ENCODE measurements around the gene ELF5.

ELF5 gene

DNA sequence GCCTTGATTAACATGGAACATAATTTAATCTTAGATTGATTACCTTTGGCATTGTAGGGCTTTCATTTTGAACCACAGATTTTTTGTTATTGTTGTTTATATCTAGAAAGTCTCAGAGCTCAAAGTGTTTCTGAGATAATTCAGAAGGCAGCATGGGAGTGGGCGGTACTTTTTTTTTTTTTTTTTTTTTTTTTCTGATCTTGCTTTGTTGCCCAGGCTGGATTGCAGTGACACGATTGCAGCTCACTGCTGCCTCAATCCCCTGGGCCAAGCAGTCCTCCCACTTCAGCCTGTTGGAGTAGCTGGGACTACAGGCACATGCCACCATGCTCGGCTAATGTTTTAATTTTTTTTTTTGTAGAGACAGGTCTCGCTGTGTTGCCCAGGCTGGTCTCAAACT lies 53.3 kb downstream of the ELF5 start:
- H3K4me3 ChIP-seq (ENCODE audit: low read depth, low read length), result no peak overlapping the region
- no peak for DNase-seq (ENCODE audit: low read depth)
- TF ChIP-seq, protein P1, sequence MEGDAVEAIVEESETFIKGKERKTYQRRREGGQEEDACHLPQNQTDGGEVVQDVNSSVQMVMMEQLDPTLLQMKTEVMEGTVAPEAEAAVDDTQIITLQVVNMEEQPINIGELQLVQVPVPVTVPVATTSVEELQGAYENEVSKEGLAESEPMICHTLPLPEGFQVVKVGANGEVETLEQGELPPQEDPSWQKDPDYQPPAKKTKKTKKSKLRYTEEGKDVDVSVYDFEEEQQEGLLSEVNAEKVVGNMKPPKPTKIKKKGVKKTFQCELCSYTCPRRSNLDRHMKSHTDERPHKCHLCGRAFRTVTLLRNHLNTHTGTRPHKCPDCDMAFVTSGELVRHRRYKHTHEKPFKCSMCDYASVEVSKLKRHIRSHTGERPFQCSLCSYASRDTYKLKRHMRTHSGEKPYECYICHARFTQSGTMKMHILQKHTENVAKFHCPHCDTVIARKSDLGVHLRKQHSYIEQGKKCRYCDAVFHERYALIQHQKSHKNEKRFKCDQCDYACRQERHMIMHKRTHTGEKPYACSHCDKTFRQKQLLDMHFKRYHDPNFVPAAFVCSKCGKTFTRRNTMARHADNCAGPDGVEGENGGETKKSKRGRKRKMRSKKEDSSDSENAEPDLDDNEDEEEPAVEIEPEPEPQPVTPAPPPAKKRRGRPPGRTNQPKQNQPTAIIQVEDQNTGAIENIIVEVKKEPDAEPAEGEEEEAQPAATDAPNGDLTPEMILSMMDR (IDR thresholded peaks at IDR 0.05; ENCODE audit: low read depth, low read length), result no peak
- no peak for TF ChIP-seq POLR2A (IDR thresholded peaks at IDR 0.05; ENCODE audit: extremely low read depth, insufficient read length)
- TF ChIP-seq MYC (IDR thresholded peaks at IDR 0.05; ENCODE audit: low read depth, low read length), result no peak
- TF ChIP-seq MAX (IDR thresholded peaks at IDR 0.05; ENCODE audit: low read depth, low read length), result no peak

GRCh38 chr11:34459507-34460162 lies 54.0 kb downstream of the ELF5 start:
- no peak for DNase-seq (ENCODE audit: low read depth)
- H3K4me3 ChIP-seq (ENCODE audit: low read depth, low read length), result no peak overlapping the region
- TF ChIP-seq, protein P1 (IDR thresholded peaks at IDR 0.05; ENCODE audit: low read depth, low read length), result no peak
- TF ChIP-seq MYC (IDR thresholded peaks at IDR 0.05; ENCODE audit: low read depth, low read length) (no peak), MAX (IDR thresholded peaks at IDR 0.05; ENCODE audit: low read depth, low read length) (no peak), POLR2A (IDR thresholded peaks at IDR 0.05; ENCODE audit: extremely low read depth, insufficient read length) (no peak)

GRCh38 chr11:34458525-34458924 lies 55.1 kb downstream of the ELF5 start:
- TF ChIP-seq MAX (IDR thresholded peaks at IDR 0.05; ENCODE audit: low read depth, low read length), result no peak
- TF ChIP-seq, protein P1 (IDR thresholded peaks at IDR 0.05; ENCODE audit: low read depth, low read length), result no peak
- TF ChIP-seq POLR2A (IDR thresholded peaks at IDR 0.05; ENCODE audit: extremely low read depth, insufficient read length), result no peak
- no peak for TF ChIP-seq MYC (IDR thresholded peaks at IDR 0.05; ENCODE audit: low read depth, low read length)
- no peak overlapping the region for H3K4me3 ChIP-seq (ENCODE audit: low read depth, low read length)
- DNase-seq (ENCODE audit: low read depth), result no peak

- DNase-seq (ENCODE audit: low read depth), result no peak
- TF ChIP-seq POLR2A (IDR thresholded peaks at IDR 0.05; ENCODE audit: extremely low read depth, insufficient read length), result no peak
- TF ChIP-seq MYC (IDR thresholded peaks at IDR 0.05; ENCODE audit: low read depth, low read length), result no peak
- TF ChIP-seq, protein P1 (IDR thresholded peaks at IDR 0.05; ENCODE audit: low read depth, low read length), result no peak
- TF ChIP-seq MAX (IDR thresholded peaks at IDR 0.05; ENCODE audit: low read depth, low read length), result no peak
- no peak overlapping the region for H3K4me3 ChIP-seq (ENCODE audit: low read depth, low read length)
Measured at GRCh38 chr11:34457607-34458006, 56.0 kb downstream of the ELF5 start.

DNA sequence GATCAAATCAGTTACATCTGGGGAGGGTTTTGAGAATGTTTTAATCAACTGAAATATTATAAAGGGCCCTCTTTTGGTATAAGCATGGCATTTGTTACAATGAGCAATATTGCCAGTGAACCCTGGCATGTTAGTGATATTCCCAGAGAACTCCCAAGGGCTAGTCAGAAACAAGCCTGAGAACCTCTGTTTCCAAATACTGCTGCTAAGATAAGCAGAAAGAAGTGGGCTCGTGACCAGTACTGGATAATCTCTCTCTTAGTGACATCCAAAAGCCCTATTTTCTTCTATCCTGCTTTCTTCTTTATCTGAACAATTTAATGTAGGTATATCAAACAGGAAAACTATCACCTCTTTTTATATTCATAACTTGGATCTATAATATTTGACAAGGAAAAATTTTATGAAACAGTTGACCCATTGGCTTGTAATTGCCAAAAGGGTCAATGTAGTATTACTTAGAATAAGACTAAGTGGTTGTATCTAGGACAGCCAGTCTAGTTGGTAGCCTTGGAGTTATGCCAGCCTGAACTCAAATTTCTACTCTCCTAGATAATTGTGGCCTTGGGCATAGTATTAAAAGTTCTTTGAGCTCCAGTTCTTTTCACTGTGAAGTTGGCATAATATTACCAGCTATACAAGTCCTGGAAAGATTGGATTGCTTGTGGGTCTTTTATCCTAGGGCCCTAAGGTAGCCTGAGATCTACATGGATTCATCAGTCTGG lies 59.1 kb downstream of the ELF5 start:
- no peak for DNase-seq (ENCODE audit: low read depth)
- H3K4me3 ChIP-seq (ENCODE audit: low read depth, low read length), result no peak overlapping the region
- TF ChIP-seq MYC (IDR thresholded peaks at IDR 0.05; ENCODE audit: low read depth, low read length), result no peak
- TF ChIP-seq, protein P1 (IDR thresholded peaks at IDR 0.05; ENCODE audit: low read depth, low read length), result no peak
- no peak for TF ChIP-seq MAX (IDR thresholded peaks at IDR 0.05; ENCODE audit: low read depth, low read length)
- TF ChIP-seq POLR2A (IDR thresholded peaks at IDR 0.05; ENCODE audit: extremely low read depth, insufficient read length), result no peak

Measured in NB4 (cell line).